K562 (cell line): ENCODE results near the gene SDHAF1. TPM values are rescaled to one million over a fixed set of nuclear protein-coding genes. Genes with fewer than 3 reads are reported as not detected.

Source experiments
- E4F1 ChIP-seq: fragments of 250-450 bp; sonication (Bioruptor Pico); IDR thresholded peaks from 2 replicates; pipeline ENCODE4 v1.5.0; 2021; ENCODE audit warnings: mild to moderate bottlenecking, borderline replicate concordance
- ESRRA ChIP-seq: fragments of 450-650 bp; IDR thresholded peaks from 2 replicates; pipeline ENCODE4 v1.6.1; 2014; ENCODE audit warnings: low read depth, mild to moderate bottlenecking, moderate library complexity, borderline replicate concordance
- GABPA ChIP-seq: fragments of 200-800 bp; sonication (Bioruptor generic); conservative IDR thresholded peaks from 2 replicates; pipeline ENCODE4 v1.6.1; 2016; ENCODE audit warnings: low read depth, missing genetic modification characterization, missing compliant biosample characterization
- GTF2F1 ChIP-seq: IDR thresholded peaks from 2 replicates; pipeline ENCODE4 v1.6.1; 2011; ENCODE audit warnings: low read depth, low read length, improper control_type of control experiment
- SAFB ChIP-seq: fragments of 200-400 bp; formaldehyde crosslinking; IDR thresholded peaks from 2 replicates; pipeline ENCODE4 v1.6.1; 2017; ENCODE audit warnings: low read depth, low read length, borderline replicate concordance
- SRSF3 ChIP-seq: fragments of 200-400 bp; formaldehyde crosslinking; IDR thresholded peaks from 2 replicates; pipeline ENCODE4 v1.6.1; 2016; ENCODE audit warnings: mild to moderate bottlenecking, low read length, moderate library complexity; ENCODE audit not compliant: insufficient read depth
- ZFX ChIP-seq: sonication (generic); formaldehyde crosslinking; IDR thresholded peaks from 2 replicates; pipeline ENCODE4 v1.8.0; 2022; ENCODE audit warnings: mild to moderate bottlenecking, missing genetic modification reagents, moderate library complexity
- ZNF263 ChIP-seq: sonication (generic); formaldehyde crosslinking; IDR thresholded peaks from 2 replicates; pipeline ENCODE4 v1.8.0; 2022; ENCODE audit warnings: mild to moderate bottlenecking, missing genetic modification reagents, borderline replicate concordance
- ZNF589 ChIP-seq: fragments of 200-800 bp; sonication (Bioruptor generic); IDR thresholded peaks from 2 replicates; pipeline ENCODE4 v1.6.1; 2016; ENCODE audit warnings: low read depth, missing genetic modification characterization, missing compliant biosample characterization
- ZNF696 ChIP-seq: fragments of 250-450 bp; sonication (Bioruptor Pico); conservative IDR thresholded peaks from 2 replicates; pipeline ENCODE4 v1.4.0; 2020; ENCODE audit warnings: mild to moderate bottlenecking, moderate library complexity
- polyA plus RNA-seq, 8 experiments: library from polyadenylated mRNA; depleted of rRNA in 4 of 8; stranded (reverse) in 5 of 8; unstranded in 3 of 8; fragments of >200 nt; fragmentation: Nextera tagmentation in 2 of 8; fragmentation: Illumina TruSeq in 1 of 8; extraction: Ambion mirVana in 2 of 8; extraction: Trizol in 1 of 8; gene quantifications; 2 replicates each; pipeline versions ENCODE4 v1.2.1 to v1.2.3, GENCODE V29; 2011 to 2014; ENCODE audit warnings: inconsistent platforms in 1 of 8, missing spikeins in 1 of 8
- total RNA-seq, 7 experiments: library from RNA; depleted of rRNA in 6 of 7; stranded (reverse); fragments of >200 nt in 6 of 7; fragmentation: Illumina TruSeq in 2 of 7; extraction: Trizol in 2 of 7; gene quantifications; 2 replicates each; pipeline versions ENCODE4 v1.2.1 to v1.2.3, GENCODE V29; 2011 to 2021; ENCODE audit warnings: low replicate concordance in 1 of 7
- TF ChIP-seq, protein P1 (sequence below), 3 experiments: IDR thresholded peaks in 2 of 3; conservative IDR thresholded peaks in 1 of 3; 2 replicates each; pipeline ENCODE4 v1.5.1; 2011 to 2012; ENCODE audit warnings: low read length in 3 of 3, mild to moderate bottlenecking in 3 of 3, control low read depth in 2 of 3, improper control_type of control experiment in 1 of 3, inconsistent platforms in 1 of 3, low read depth in 1 of 3, mixed read lengths in 1 of 3, moderate library complexity in 1 of 3; ENCODE audit not compliant: insufficient read depth in 2 of 3
- TF ChIP-seq, protein P2 (sequence below), 2 experiments: fragments of 450-650 bp; formaldehyde crosslinking in 1 of 2; IDR thresholded peaks; 2 replicates each; pipeline versions ENCODE4 v1.4.0 to v1.6.1; 2014 to 2020; ENCODE audit warnings: mild to moderate bottlenecking in 2 of 2, borderline replicate concordance in 1 of 2, low read depth in 1 of 2

Gene SDHAF1
- total and polyA plus RNA-seq, 9 of the 15 experiments (the other 6 are each of a cell fraction or from before 2014, with no cell fraction given): 0.42 to 55.7 (median 18.8) TPM

GRCh38 chr19:35995048-35995993 lies at the start of gene SDHAF1 (continued):
- TF ChIP-seq, protein P1, sequence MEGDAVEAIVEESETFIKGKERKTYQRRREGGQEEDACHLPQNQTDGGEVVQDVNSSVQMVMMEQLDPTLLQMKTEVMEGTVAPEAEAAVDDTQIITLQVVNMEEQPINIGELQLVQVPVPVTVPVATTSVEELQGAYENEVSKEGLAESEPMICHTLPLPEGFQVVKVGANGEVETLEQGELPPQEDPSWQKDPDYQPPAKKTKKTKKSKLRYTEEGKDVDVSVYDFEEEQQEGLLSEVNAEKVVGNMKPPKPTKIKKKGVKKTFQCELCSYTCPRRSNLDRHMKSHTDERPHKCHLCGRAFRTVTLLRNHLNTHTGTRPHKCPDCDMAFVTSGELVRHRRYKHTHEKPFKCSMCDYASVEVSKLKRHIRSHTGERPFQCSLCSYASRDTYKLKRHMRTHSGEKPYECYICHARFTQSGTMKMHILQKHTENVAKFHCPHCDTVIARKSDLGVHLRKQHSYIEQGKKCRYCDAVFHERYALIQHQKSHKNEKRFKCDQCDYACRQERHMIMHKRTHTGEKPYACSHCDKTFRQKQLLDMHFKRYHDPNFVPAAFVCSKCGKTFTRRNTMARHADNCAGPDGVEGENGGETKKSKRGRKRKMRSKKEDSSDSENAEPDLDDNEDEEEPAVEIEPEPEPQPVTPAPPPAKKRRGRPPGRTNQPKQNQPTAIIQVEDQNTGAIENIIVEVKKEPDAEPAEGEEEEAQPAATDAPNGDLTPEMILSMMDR (IDR thresholded peaks at IDR 0.05 in 2 of 3, conservative IDR thresholded peaks at IDR 0.05 in 1 of 3; ENCODE audit: insufficient read depth in 2 of 3, low read depth in 1 of 3, low read length in 3 of 3): peak in 2 of 3 experiments; percentile 3 to 14; a peak in 1 of 6 replicates
- no peak for TF ChIP-seq E4F1 (CRISPR knock-in tag)
- peak; percentile 77; the same call in 1 of the 2 replicates for TF ChIP-seq ESRRA
- TF ChIP-seq ZNF696 (CRISPR knock-in tag): no peak
- 0 out of 2 replicates have a peak, but pooled peaks have one; percentile 15 for TF ChIP-seq SAFB
- peak; percentile 79 for TF ChIP-seq ZFX (CRISPR knock-in tag)
- TF ChIP-seq SRSF3: 0 out of 2 replicates have a peak, but pooled peaks have one; percentile 26
- peak; percentile 95 for TF ChIP-seq GABPA (tag)
- TF ChIP-seq GTF2F1: no peak
- TF ChIP-seq ZNF263 (CRISPR knock-in tag): peak; percentile 69
- no peak for TF ChIP-seq ZNF589 (CRISPR knock-in tag)
- TF ChIP-seq, protein P2, sequence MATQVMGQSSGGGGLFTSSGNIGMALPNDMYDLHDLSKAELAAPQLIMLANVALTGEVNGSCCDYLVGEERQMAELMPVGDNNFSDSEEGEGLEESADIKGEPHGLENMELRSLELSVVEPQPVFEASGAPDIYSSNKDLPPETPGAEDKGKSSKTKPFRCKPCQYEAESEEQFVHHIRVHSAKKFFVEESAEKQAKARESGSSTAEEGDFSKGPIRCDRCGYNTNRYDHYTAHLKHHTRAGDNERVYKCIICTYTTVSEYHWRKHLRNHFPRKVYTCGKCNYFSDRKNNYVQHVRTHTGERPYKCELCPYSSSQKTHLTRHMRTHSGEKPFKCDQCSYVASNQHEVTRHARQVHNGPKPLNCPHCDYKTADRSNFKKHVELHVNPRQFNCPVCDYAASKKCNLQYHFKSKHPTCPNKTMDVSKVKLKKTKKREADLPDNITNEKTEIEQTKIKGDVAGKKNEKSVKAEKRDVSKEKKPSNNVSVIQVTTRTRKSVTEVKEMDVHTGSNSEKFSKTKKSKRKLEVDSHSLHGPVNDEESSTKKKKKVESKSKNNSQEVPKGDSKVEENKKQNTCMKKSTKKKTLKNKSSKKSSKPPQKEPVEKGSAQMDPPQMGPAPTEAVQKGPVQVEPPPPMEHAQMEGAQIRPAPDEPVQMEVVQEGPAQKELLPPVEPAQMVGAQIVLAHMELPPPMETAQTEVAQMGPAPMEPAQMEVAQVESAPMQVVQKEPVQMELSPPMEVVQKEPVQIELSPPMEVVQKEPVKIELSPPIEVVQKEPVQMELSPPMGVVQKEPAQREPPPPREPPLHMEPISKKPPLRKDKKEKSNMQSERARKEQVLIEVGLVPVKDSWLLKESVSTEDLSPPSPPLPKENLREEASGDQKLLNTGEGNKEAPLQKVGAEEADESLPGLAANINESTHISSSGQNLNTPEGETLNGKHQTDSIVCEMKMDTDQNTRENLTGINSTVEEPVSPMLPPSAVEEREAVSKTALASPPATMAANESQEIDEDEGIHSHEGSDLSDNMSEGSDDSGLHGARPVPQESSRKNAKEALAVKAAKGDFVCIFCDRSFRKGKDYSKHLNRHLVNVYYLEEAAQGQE (IDR thresholded peaks at IDR 0.05; ENCODE audit: borderline replicate concordance): no peak
- TF ChIP-seq, protein P2 (CRISPR knock-in tag; IDR thresholded peaks at IDR 0.05; ENCODE audit: low read depth): no peak; the same call in 1 of the 2 replicates
